Activated T-helper 9 cell treated with anti-CD3 and anti-CD28 coated beads, Interleukin-2, amount 50 U/mL, for 16 hours (primary cell): Measurements from ENCODE around the gene CYRIA.

Experiments
- DNase-seq: peaks from one replicate; pipeline ENCODE4 v3.0.0-alpha.2; 2020; ENCODE audit warnings: low read depth

Gene CYRIA

GRCh38 chr2:16629770-16630169 lies 35.9 kb downstream of the CYRIA start:
- no peak for DNase-seq

- no peak for DNase-seq
Measured at GRCh38 chr2:16629044-16629443, 36.6 kb downstream of the CYRIA start.

- no peak for DNase-seq
Measured at GRCh38 chr2:16628314-16628713, 37.3 kb downstream of the CYRIA start.

GRCh38 chr2:16626997-16627605 lies 38.5 kb downstream of the CYRIA start:
- DNase-seq = no peak

- DNase-seq = no peak
Measured at GRCh38 chr2:16626497-16626896, 39.1 kb downstream of the CYRIA start.

GRCh38 chr2:16625759-16626158 lies 39.9 kb downstream of the CYRIA start:
- DNase-seq = no peak

- DNase-seq = no peak
Measured at GRCh38 chr2:16625201-16625729, 40.4 kb downstream of the CYRIA start.

GRCh38 chr2:16624436-16624780 lies 41.2 kb downstream of the CYRIA start:
- DNase-seq = no peak

- DNase-seq = no peak
Measured at GRCh38 chr2:16623564-16624435, 41.8 kb downstream of the CYRIA start.

- no peak for DNase-seq
Measured at GRCh38 chr2:16623031-16623430, 42.6 kb downstream of the CYRIA start.

- no peak for DNase-seq
Measured at GRCh38 chr2:16622399-16622968, 43.1 kb downstream of the CYRIA start.

GRCh38 chr2:16621316-16621715 lies 44.3 kb downstream of the CYRIA start:
- DNase-seq = no peak

GRCh38 chr2:16620590-16620989 lies 45.0 kb downstream of the CYRIA start:
- DNase-seq = no peak

- DNase-seq = no peak
Measured at GRCh38 chr2:16619576-16620245, 45.9 kb downstream of the CYRIA start.

GRCh38 chr2:16617282-16618266 lies 48.1 kb downstream of the CYRIA start:
- DNase-seq = no peak
